AG09309 (cell line): ENCODE results near the gene ABLIM2.

ENCODE experiments used
- DNase-seq: peaks from one replicate; pipeline ENCODE4 v3.0.0-alpha.2; 2010; ENCODE audit warnings: low read depth
- H3K4me3 ChIP-seq: 2 replicates; pipeline ENCODE4 v1.5.1; 2011; ENCODE audit warnings: mild to moderate bottlenecking, low read depth, low read length, moderate library complexity; ENCODE audit not compliant: control insufficient read depth
- CTCF ChIP-seq: IDR thresholded peaks from 2 replicates; pipeline ENCODE4 v1.5.1; 2011; ENCODE audit warnings: mild to moderate bottlenecking, low read depth, low read length, inconsistent platforms; ENCODE audit not compliant: insufficient read depth, control insufficient read depth; ENCODE audit errors: missing control alignments

Gene ABLIM2

GRCh38 chr4:8184061-8184460, 25.4 kb upstream of the ABLIM2 start:
- H3K4me3 ChIP-seq, result no peak overlapping the region
- TF ChIP-seq CTCF, result no peak
- DNase-seq, result no peak

DNA sequence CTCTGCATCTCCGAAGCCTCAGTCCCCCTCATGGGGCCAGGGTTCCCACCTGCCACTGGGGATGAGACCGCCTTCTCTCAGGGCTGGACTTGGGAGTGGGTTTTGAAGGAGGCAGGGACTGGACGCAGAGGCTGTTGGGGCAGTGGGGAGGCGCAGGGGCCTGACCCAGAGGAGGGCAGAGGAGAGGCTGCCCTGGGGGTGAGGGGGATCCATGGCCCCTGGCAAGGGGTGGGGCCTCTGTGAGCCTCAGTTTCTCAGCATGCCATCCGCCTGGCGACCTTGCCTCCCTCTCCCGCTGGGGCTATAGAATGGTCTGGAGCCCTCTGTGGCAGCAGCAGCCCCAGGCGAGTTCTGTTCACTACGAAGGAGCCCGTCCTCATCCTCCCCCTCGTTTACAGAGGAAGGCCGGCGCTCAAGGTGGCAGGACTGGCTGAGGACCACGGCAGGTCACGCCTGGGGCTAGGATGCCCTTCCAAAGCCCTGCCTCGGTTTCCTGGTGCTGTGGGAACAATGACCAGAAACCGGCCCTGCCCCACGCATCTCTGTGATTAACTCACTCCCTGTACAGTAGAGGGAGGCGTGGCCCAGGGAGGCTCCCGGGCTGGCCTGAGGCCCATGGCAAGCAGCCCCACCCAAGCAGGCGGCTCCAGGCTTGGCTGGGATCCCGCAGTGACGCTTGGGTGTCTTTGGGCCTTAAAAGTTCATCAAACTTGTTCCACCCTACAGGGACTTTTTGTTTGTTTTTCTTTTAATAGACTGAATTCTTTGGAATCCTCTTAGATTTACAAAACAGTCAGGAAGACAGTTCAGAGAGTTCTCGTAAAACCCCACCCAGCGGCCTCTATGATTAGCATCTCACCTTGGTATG, 24.5 kb upstream of the ABLIM2 start:
- DNase-seq, result peak; percentile 52
- no peak overlapping the region for H3K4me3 ChIP-seq

DNA sequence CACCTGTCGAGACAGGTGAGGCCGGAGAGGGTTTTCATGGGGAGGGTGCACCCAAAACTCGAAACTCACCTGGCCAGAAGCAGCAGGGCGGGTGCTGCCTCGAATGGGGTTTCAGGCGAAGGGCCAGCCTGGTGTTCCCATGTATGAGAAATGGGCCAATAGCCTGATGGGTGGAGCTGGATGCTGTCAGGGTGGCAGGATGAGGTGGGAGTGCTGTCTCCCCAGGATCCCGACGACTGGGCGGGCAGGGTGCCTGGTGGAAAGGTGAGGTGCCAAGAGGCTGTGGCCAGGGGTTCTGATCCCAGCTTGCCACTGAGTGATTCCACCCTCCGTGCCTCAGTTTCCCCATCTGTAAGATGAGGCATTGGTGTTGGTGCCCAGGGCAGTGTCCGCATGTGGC, 23.7 kb upstream of the ABLIM2 start:
- H3K4me3 ChIP-seq, result no peak overlapping the region
- no peak for TF ChIP-seq CTCF
- DNase-seq, result no peak

More for the DNA sequence above, 24.5 kb upstream of the ABLIM2 start:
- no peak for TF ChIP-seq CTCF

GRCh38 chr4:8181844-8182243, 23.2 kb upstream of the ABLIM2 start:
- no peak for DNase-seq
- no peak overlapping the region for H3K4me3 ChIP-seq
- no peak for TF ChIP-seq CTCF

DNA sequence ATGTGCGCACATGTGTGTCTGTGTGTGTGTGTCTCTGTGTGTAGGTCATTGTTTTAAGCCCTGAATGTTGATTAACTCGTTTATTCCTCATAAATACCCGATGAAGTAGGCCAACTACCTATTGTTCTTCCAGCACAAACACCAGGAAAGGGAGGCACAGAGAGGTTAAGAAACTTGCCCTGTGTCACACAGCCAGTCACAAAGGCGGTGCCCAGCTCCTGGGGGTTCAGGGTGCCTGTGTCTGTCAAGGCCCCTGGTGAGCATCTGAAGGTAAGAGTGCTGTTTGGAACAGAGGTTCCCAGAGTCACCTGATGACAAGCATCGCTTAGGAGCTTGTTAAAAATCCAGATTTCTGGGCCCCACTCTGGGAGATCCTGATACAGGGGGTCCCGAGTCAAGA, 22.5 kb upstream of the ABLIM2 start:
- TF ChIP-seq CTCF, result no peak
- no peak for DNase-seq
- H3K4me3 ChIP-seq, result no peak overlapping the region

- no peak for TF ChIP-seq CTCF
- DNase-seq, result no peak
These were observed 21.9 kb upstream of the ABLIM2 start for GRCh38 chr4:8180310-8181093.

More at GRCh38 chr4:8180310-8181093, 21.9 kb upstream of the ABLIM2 start:
- no peak overlapping the region for H3K4me3 ChIP-seq
